Naive thymus-derived CD8-positive, alpha-beta T cell (primary cell): ENCODE measurements around the gene TSPAN18. TPM values are rescaled to one million over a fixed set of nuclear protein-coding genes. Genes with fewer than 3 reads are reported as not detected.

Experiments
- ATAC-seq, 2 donors: fragments of 150-1000 bp; cut with Tn5 transposase in 1 of 2; sonication (Bioruptor Pico), chemical (Tn5 transposase) in 1 of 2; 1 replicate in 1 of 2; 2 replicates in 1 of 2; pipeline ENCODE4 v1.10.0; 2021; ENCODE audit warnings: mild to moderate bottlenecking in 2 of 2, moderate library complexity in 2 of 2
- POLR2A ChIA-PET: fragments of 350-600 bp; sonication (Branson Sonifier 250); formaldehyde crosslinking; loops from one replicate; lab custom pipeline; 2021; ENCODE audit warnings: antibody characterized with exemption; lab: Charles Lee
- DNase-seq, 10 donors: peaks; one replicate each; pipeline versions ENCODE4 v3.0.0 to v3.0.0-alpha.2; 2020 to 2022
- H3K27ac Mint-ChIP-seq, 10 donors: one replicate each; pipeline ENCODE4 v1.8.0; 2020 to 2022; ENCODE audit warnings: mild to moderate bottlenecking in 10 of 10, mixed read lengths in 10 of 10, moderate library complexity in 4 of 10, inconsistent platforms in 1 of 10
- H3K27me3 Mint-ChIP-seq, 5 donors: one replicate each; pipeline ENCODE4 v1.8.0; 2021 to 2022; ENCODE audit warnings: mixed read lengths in 5 of 5
- H3K36me3 Mint-ChIP-seq, 3 donors: one replicate each; pipeline ENCODE4 v1.8.0; 2020 to 2022; ENCODE audit warnings: mixed read lengths in 3 of 3, mild to moderate bottlenecking in 2 of 3, inconsistent platforms in 1 of 3
- H3K4me1 Mint-ChIP-seq, 4 donors: one replicate each; pipeline ENCODE4 v1.8.0; 2021 to 2022; ENCODE audit warnings: mixed read lengths in 4 of 4
- H3K4me3 Mint-ChIP-seq, 10 donors: one replicate each; pipeline ENCODE4 v1.8.0; 2020 to 2022; ENCODE audit warnings: mild to moderate bottlenecking in 10 of 10, mixed read lengths in 10 of 10, moderate library complexity in 6 of 10, inconsistent platforms in 1 of 10
- H3K9me3 Mint-ChIP-seq, 9 donors: one replicate each; pipeline ENCODE4 v1.8.0; 2020 to 2022; ENCODE audit warnings: mixed read lengths in 9 of 9, mild to moderate bottlenecking in 3 of 9, inconsistent platforms in 1 of 9, moderate library complexity in 1 of 9
- polyA plus RNA-seq, 3 donors: library from polyadenylated mRNA; unstranded; fragments of 300-500 nt; fragmentation: Illumina TruSeq; gene quantifications; one replicate each; pipeline ENCODE4 v1.2.3, GENCODE V29; 2021
- total RNA-seq, 8 experiments: library from RNA in 2 of 8; stranded (reverse) in 2 of 8; gene quantifications; one replicate each; pipeline ENCODE4 v1.2.3 and lab custom pipeline; 2021 to 2026

The TSPAN18 gene, protein sequence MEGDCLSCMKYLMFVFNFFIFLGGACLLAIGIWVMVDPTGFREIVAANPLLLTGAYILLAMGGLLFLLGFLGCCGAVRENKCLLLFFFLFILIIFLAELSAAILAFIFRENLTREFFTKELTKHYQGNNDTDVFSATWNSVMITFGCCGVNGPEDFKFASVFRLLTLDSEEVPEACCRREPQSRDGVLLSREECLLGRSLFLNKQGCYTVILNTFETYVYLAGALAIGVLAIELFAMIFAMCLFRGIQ
- total RNA-seq (1 to 10 TPM; 1.3 to 1.5 TPM), polyA plus RNA-seq (1 to 10 TPM in 2 of 3 donors, under 1 TPM in 1; 0.73 to 5.5 (median 4.1) TPM), total RNA-seq (lab: John Stamatoyannopoulos, UW) (0.67 to 6.9 (median 1.3) reads per million in 6 experiments)

DNA sequence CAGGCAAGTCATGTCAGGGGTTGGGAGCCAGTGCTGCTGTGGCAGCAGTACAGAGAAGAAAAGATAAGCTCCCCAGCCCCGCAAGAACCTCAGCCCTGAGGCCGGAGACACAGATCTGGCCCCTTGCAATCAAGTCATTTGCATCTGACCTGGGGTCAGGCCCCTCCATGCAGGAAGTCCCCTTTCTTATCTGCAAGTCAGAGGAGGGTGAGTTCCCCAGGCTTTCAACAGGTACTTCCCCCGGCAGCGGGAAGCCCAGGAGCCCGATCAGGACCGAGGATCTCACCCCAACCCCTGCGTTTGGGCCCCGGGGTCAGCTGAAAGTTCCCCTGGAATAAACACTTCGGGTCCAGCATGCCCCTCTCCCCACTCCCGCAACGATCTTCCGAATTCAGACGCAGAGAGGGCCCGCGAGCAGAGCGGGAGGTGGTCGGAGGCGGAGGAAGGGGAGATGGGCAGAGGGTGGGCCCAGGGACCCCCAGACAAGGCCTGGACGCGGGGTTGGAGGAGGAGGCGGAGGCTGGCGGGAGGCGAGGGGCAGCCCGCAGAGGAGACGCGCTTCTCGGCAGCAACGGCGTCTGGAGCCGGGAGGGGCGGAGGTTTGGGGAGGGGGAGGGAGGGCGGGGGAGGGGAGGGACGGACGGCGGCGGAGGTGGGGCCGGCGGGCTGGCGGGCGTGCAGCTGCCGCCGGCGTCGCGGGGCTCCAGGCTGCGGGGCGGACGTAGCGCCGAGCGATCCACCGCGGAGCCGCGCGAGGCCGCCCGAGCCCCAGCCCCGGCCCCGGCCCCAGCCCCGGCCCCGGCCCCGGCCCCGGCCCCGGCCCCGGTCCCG is at the start of gene TSPAN18:
TSS of gene TSPAN18 (plus strand) at position 680 of the 831 bp plus-strand sequence. CDS start 179,455 bp downstream, outside the sequence.
- DNase-seq, result peak in 7 of 10 donors; percentile 10 to 28 (median 18)
- Mint-ChIP-seq H3K4me1 (peaks cover 12 to 35% (median 29%) of the 10 kb centered on the region in 4 donors), H3K4me3 (peak within 1 kb of the TSS; percentile 79 to 93 (median 85)), H3K36me3 (no peaks in the 10 kb centered on the region), H3K27me3 (peaks cover 0 to 19% (median 2%) of the 10 kb centered on the region in 5 donors), H3K9me3 (no peaks in the 10 kb centered on the region), H3K27ac (peak within 1 kb of the TSS; percentile 22 to 92 (median 83))
- POLR2A ChIA-PET, result no interaction called here
- peak; percentile 38 to 58 for ATAC-seq

DNA sequence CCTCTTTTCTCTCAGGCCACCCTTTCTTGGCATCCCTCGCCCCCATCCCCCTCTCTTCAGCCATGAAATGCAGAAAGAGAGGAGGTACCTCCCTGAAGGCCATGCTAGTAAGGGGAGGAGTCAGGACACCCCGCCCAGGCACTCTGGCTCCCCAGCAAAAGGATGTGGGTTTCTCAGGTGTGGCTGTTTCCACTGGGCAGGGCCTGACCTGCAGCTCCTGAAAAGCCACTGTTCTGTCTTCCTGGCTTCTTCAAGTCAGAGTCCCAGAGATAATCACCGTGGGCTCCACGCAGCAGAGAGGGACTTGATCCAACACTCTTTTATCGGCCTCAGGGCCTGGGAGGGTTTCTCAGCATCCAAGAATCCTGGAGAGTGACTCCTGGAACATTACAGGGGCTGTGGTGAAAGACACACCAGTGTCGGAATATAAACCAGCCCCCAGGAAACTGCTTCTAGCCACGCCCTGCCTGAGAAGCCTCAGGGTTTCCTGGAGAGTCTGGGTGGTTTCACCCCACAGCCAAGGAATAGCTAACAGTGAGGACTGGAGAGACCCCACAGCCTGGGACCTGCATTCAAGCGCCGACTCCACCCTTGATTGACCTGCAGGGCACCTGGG is 45.7 kb upstream of the TSPAN18 start:
- ATAC-seq (peak; percentile 74 to 87), DNase-seq (peak in 7 of 10 donors; percentile 8 to 48 (median 14))
- POLR2A ChIA-PET, result interaction anchor here (0.7 to 1.0 kb wide), 2 partner anchors 18 to 291 kb away, joined by 3 read pairs; no protein-coding TSS in a partner anchor
- Mint-ChIP-seq H3K4me3 (peak overlapping the region; percentile 26 to 85 (median 80)), H3K36me3 (no peaks in the 10 kb centered on the region), H3K4me1 (peaks cover 24 to 48% (median 42%) of the 10 kb centered on the region in 4 donors), H3K9me3 (peaks cover 0 to 10% (median 0%) of the 10 kb centered on the region in 9 donors), H3K27ac (peak overlapping the region; percentile 9 to 87 (median 70)), H3K27me3 (peaks cover 0 to 2% (median 0%) of the 10 kb centered on the region in 5 donors)

DNA sequence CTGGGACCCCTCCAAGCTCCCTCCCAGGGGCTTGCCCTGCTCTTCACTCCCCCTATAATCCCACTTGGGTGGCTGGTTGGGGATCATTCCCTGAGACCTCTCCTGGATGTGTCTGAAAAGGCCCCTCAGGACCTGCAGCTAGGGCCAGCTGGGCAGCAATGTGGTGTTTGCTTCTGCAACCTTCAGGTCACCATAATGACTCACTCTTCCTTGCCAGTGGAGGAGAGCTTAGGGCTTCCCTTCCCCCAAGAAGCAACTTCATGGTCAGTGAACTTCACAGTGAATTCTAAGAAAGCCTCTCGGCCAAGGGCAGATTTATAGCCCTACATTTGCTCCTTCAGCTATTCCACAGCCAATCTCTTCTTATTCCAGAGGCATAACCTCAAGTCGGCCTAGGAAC is 45.1 kb upstream of the TSPAN18 start:
- DNase-seq (no peak), ATAC-seq (no peak)
- Mint-ChIP-seq H3K27me3 (peaks cover 0 to 2% (median 0%) of the 10 kb centered on the region in 5 donors), H3K4me3 (peak overlapping the region; percentile 26 to 85 (median 80)), H3K9me3 (peaks cover 0 to 10% (median 0%) of the 10 kb centered on the region in 9 donors), H3K36me3 (no peaks in the 10 kb centered on the region), H3K27ac (peak overlapping the region in 9 of 10 donors; percentile 9 to 87 (median 65)), H3K4me1 (peaks cover 24 to 50% (median 43%) of the 10 kb centered on the region in 4 donors)
- POLR2A ChIA-PET, result interaction anchor here (0.7 to 1.0 kb wide), 2 partner anchors 17 to 291 kb away, joined by 3 read pairs; no protein-coding TSS in a partner anchor

DNA sequence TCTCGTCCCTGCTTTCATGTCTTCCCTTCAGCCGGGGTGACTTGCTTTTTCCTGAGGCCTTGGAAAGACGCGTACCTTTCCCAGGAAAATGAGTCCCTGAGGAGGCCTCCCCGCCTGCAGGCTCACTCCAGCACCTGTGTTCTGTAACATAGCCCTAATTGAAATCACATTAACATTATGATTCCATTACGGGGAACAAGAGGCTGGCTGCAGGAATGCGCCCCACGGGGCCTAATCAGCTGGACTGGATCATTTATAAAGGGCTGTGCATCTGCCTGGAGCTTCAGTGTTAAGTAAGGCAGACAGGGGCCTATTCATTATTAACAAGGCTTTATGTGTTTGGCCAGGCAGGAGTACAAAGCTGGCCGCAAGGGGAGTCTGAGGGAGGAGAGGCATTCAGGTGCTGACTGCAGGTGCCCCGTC is 41.9 kb upstream of the TSPAN18 start:
- Mint-ChIP-seq H3K4me1 (peaks cover 26 to 47% (median 42%) of the 10 kb centered on the region in 4 donors), H3K27ac (peak overlapping the region in 1 of 10 donors; percentile 15), H3K9me3 (peaks cover 0 to 10% (median 0%) of the 10 kb centered on the region in 9 donors), H3K36me3 (no peaks in the 10 kb centered on the region), H3K27me3 (no peaks in the 10 kb centered on the region), H3K4me3 (no peak overlapping the region)
- POLR2A ChIA-PET, result no interaction called here
- no peak for ATAC-seq
- no peak for DNase-seq

DNA sequence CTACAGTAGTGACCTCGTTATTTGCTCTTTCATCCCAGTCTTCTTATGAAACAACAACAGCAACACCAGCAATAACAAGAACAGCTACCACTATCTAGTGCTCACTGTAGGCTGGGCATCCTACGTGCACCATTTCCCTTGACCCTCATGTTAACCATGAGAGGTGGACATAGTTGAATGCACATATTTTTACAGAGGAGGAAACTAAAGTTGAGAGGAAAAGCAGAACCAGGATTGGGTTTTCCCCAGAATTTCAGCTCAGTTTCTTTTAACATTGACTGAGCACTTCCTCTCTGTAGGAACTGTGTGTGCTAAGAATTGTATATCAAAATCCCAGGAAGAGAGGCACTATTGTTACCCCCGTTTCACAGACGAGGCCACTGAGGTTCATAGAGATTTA is 39.4 kb upstream of the TSPAN18 start:
- Mint-ChIP-seq H3K27ac (peak overlapping the region in 3 of 10 donors; percentile 1 to 48 (median 20)), H3K9me3 (peaks cover 0 to 4% (median 0%) of the 10 kb centered on the region in 9 donors)

DNA sequence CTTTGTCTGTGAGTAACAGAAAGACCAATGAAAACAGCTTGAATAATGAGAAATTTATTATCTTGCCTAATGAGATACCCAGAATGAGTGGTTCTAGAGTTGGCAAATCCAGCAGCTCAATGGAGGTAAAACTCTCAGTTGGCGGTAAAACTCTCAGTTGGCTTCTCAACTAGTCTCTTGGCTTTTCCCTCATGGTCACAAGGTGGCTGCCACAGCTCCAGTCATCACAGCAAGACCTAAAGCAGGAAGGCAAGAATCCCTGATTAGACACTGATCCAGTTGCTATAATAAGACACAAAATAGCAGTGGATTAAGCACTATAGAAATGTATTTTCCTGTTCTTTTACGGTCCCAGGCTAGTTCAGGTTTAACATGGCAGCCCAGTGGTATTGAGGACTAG is 37.5 kb upstream of the TSPAN18 start:
- DNase-seq (no peak), ATAC-seq (no peak)
- Mint-ChIP-seq H3K4me3 (no peak overlapping the region), H3K9me3 (no peaks in the 10 kb centered on the region), H3K27ac (no peak overlapping the region), H3K36me3 (no peaks in the 10 kb centered on the region), H3K4me1 (peaks cover 5 to 18% (median 10%) of the 10 kb centered on the region in 4 donors), H3K27me3 (no peaks in the 10 kb centered on the region)
- POLR2A ChIA-PET, result no interaction called here

More for the DNA sequence above, 39.4 kb upstream of the TSPAN18 start:
- ATAC-seq, result no peak
- DNase-seq, result no peak
- Mint-ChIP-seq H3K4me3 (no peak overlapping the region), H3K27me3 (no peaks in the 10 kb centered on the region), H3K36me3 (no peaks in the 10 kb centered on the region), H3K4me1 (peaks cover 11 to 24% (median 17%) of the 10 kb centered on the region in 4 donors)
- POLR2A ChIA-PET, result interaction anchor here (1.3 kb wide), 1 partner anchor 30 kb away, joined by 3 read pairs; no protein-coding TSS in a partner anchor

DNA sequence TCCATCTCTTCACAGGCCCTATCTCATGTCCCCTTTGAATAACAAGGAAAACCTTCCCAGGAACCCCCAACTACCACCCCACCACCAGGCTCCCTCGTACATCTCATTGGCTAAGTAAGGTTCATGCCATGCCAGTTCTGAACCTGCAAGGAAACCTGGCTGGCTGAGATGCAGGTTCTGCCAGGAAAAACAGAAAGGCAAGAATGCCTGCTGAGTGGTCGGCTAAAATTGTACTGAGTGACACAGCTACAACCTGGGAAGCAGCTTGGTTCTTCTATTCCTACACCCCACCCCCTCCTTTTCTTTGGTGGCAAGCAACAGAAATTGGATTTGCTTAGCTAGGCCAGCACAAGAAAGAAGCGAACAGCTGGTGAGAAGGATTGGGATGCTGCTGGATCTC is 36.1 kb upstream of the TSPAN18 start:
- no peak for ATAC-seq
- peak overlapping the region in 1 of 10 donors; percentile 62 for H3K27ac Mint-ChIP-seq
- H3K36me3 Mint-ChIP-seq, result no peaks in the 10 kb centered on the region
- H3K4me3 Mint-ChIP-seq, result no peak overlapping the region
- H3K27me3 Mint-ChIP-seq, result no peaks in the 10 kb centered on the region
- POLR2A ChIA-PET, result no interaction called here
- no peaks in the 10 kb centered on the region for H3K9me3 Mint-ChIP-seq
- DNase-seq, result no peak
- peaks cover 6 to 21% (median 14%) of the 10 kb centered on the region in 4 donors for H3K4me1 Mint-ChIP-seq

DNA sequence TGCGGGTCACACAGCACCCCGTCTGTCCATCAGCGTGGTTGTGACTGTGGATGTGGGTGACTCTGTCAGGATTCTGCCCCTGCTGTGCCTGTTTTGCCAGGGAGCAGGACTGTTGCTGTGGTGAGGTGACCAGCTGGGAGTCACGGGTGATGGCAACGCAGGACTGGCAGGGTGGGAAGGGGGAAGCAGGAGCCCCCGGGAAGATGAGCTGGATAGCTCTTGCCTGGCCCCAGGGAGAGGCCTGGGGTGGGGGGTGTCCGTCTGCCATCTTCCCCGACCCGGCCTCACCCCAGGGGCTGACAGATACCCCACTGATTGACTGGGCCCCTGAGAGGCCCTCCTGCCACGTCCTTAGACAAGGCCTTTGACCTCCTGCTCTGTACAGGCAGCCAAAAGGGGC is 34.3 kb upstream of the TSPAN18 start:
- H3K4me1 Mint-ChIP-seq, result peaks cover 6 to 16% (median 9%) of the 10 kb centered on the region in 4 donors
- H3K27me3 Mint-ChIP-seq, result no peaks in the 10 kb centered on the region
- ATAC-seq, result no peak
- H3K36me3 Mint-ChIP-seq, result no peaks in the 10 kb centered on the region
- POLR2A ChIA-PET, result no interaction called here
- H3K4me3 Mint-ChIP-seq, result no peak overlapping the region
- no peak for DNase-seq
- H3K9me3 Mint-ChIP-seq, result no peaks in the 10 kb centered on the region
- H3K27ac Mint-ChIP-seq, result peak overlapping the region in 2 of 10 donors; percentile 40 to 52

DNA sequence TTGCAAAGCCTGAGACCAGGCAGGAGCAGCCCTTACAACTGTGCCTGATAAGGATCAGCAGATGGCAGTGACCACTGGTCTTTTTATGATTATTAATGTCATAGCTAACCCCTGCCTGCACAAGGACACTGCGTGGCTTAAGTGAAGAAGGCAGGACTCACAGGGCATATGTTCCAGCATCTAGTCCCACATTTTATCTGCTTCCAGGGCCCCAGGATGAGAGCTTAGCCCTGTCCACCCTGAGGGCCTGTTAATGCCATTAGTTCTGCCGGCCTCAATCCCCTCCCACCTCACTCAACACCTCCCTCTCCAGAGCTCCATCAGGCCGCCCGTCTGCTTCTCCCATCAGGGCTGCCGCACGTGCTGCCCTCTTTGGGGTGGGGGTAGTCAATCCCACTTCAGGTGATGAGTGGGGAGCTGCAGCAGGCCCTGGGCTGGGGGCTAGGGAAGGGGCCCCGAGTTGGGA is 33.1 kb upstream of the TSPAN18 start:
- Mint-ChIP-seq H3K27me3 (no peaks in the 10 kb centered on the region), H3K9me3 (no peaks in the 10 kb centered on the region), H3K27ac (peak overlapping the region in 1 of 10 donors; percentile 28), H3K4me1 (peaks cover 0 to 9% (median 5%) of the 10 kb centered on the region in 4 donors), H3K36me3 (no peaks in the 10 kb centered on the region), H3K4me3 (no peak overlapping the region)
- POLR2A ChIA-PET, result no interaction called here
- ATAC-seq (no peak), DNase-seq (no peak)

DNA sequence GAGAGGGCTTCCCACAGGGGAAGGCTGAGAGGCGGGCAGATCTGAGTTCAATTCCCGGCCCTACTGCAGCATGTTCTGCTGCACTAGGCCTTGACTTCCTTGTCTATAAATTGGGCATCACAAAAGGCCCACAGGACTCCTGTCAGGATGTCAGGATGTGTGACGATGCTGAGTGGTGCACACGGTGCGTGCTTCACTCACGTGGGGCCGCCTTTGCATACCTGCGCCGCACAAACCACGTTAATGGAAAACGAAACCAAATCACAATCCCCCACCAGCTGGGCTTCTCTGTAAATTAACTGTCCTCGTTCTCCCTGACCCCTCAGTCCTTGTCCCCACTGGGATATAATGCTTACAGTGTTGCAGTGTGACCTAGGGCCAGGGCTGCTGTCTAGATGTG is 32.3 kb upstream of the TSPAN18 start:
- H3K4me1 Mint-ChIP-seq, result peaks cover 3 to 11% (median 8%) of the 10 kb centered on the region in 4 donors
- H3K9me3 Mint-ChIP-seq, result no peaks in the 10 kb centered on the region
- peaks cover 0 to 6% (median 3%) of the 10 kb centered on the region in 5 donors for H3K27me3 Mint-ChIP-seq
- POLR2A ChIA-PET, result no interaction called here
- DNase-seq (no peak), ATAC-seq (no peak)
- no peak overlapping the region for H3K4me3 Mint-ChIP-seq
- H3K36me3 Mint-ChIP-seq, result no peaks in the 10 kb centered on the region
- H3K27ac Mint-ChIP-seq, result peak overlapping the region in 5 of 10 donors; percentile 17 to 55 (median 27)

DNA sequence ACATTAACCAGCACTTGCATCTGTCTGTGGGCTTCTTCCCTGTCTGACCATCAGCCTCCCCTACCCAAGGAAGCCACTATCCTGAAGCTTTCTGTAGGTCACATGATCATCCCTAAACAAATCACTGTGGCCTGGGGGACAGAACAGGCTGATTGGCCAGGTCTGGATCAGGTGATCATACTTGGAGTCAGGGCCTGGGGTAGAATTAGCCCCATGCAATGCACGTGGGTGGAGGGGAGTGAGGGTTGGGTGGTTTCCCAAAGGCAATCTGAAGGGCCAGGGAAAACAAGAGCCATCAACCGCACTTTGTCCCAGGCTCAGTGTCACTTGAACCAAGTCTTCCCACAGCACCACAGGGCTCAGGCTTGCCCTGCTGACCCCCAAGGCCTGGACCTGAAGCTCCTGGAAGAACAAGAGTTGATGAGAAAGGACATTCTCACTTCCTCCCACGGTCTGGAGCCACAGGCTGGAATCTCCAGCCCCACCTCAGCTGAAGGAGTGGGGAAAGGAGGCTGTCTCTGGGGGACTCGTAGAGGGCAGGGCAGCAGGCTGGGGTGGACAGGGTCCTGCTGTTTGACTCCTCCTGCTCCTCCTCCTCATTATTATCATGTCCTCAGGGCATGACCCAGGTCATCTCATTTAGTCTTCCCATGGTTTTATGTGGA is 31.5 kb upstream of the TSPAN18 start:
- peak overlapping the region in 2 of 10 donors; percentile 25 to 43 for H3K27ac Mint-ChIP-seq
- no peaks in the 10 kb centered on the region for H3K36me3 Mint-ChIP-seq
- POLR2A ChIA-PET, result no interaction called here
- no peak for DNase-seq
- no peak for ATAC-seq
- peaks cover 4 to 13% (median 9%) of the 10 kb centered on the region in 4 donors for H3K4me1 Mint-ChIP-seq
- no peaks in the 10 kb centered on the region for H3K9me3 Mint-ChIP-seq
- H3K27me3 Mint-ChIP-seq, result peaks cover 0 to 12% (median 3%) of the 10 kb centered on the region in 5 donors
- H3K4me3 Mint-ChIP-seq, result no peak overlapping the region
